Testis (tissue), 3 donors: ENCODE measurements around the gene ANXA4. TPM values are rescaled to one million over a fixed set of nuclear protein-coding genes. Genes with fewer than 3 reads are reported as not detected.

Source experiments
- DNase-seq: peaks from one replicate; pipeline ENCODE4 v3.0.0-alpha.2; 2019
- H3K27ac ChIP-seq, 2 donors: fragments of 200-600 bp; sonication (generic); one replicate each; pipeline ENCODE4 v1.5.1; 2019
- H3K27me3 ChIP-seq: fragments of 200-600 bp; sonication (generic); one replicate; pipeline ENCODE4 v1.5.1; 2019
- H3K36me3 ChIP-seq: fragments of 200-600 bp; sonication (generic); one replicate; pipeline ENCODE4 v1.5.1; 2017; ENCODE audit warnings: low read depth; ENCODE audit errors: missing control alignments
- H3K4me1 ChIP-seq: fragments of 200-600 bp; sonication (generic); one replicate; pipeline ENCODE4 v1.5.1; 2019
- H3K4me3 ChIP-seq, 2 donors: fragments of 200-600 bp; sonication (generic); one replicate each; pipeline ENCODE4 v1.5.1; 2017 to 2019
- H3K9me3 ChIP-seq: fragments of 200-600 bp; sonication (generic); one replicate; pipeline ENCODE4 v1.5.1; 2017
- CTCF ChIP-seq, 3 experiments: fragments of 450-650 bp in 2 of 3; fragments of 200-600 bp in 1 of 3; sonication (generic) in 1 of 3; IDR thresholded peaks; one replicate each; pipeline ENCODE4 v1.5.1; 2016 to 2019; ENCODE audit warnings: antibody characterized with exemption in 3 of 3, mild to moderate bottlenecking in 2 of 3, moderate library complexity in 1 of 3
- POLR2A ChIP-seq: fragments of 450-650 bp; IDR thresholded peaks from one replicate; pipeline ENCODE4 v1.6.1; 2017; ENCODE audit warnings: antibody characterized with exemption, mild to moderate bottlenecking, moderate library complexity
- WGBS, 2 donors: methylation state at CpG; one replicate each; pipeline ENCODE4 v1.1.5; 2018; 5-methylcytosine and 5-hydroxymethylcytosine counted together
- intact Hi-C: fragments of 100-400 bp; cut with DNase I; formaldehyde crosslinking; loops from one replicate; pipeline ENCODE4 v1.15.1; 2023; ENCODE audit warnings: low total_unique reads
- polyA plus RNA-seq: library from polyadenylated mRNA; stranded (reverse); fragments of 350-450 nt; fragmentation: Illumina TruSeq; extraction: RNeasy Lipid Tissue Mini Kit (QIAGEN cat#74804); gene quantifications from one replicate; pipeline ENCODE4 v1.2.3, GENCODE V29; 2014; ENCODE audit warnings: low read depth, low replicate concordance; ENCODE audit not compliant: insufficient read depth
- total RNA-seq, 2 donors: library from RNA; depleted of rRNA; stranded (reverse); fragments of >200 nt; gene quantifications; one replicate each; pipeline ENCODE4 v1.2.3, GENCODE V29; 2016

Gene ANXA4
- total and polyA plus RNA-seq, 3 donors from 2014 or later: 27.1 to 71.2 (median 30.2) TPM

DNA sequence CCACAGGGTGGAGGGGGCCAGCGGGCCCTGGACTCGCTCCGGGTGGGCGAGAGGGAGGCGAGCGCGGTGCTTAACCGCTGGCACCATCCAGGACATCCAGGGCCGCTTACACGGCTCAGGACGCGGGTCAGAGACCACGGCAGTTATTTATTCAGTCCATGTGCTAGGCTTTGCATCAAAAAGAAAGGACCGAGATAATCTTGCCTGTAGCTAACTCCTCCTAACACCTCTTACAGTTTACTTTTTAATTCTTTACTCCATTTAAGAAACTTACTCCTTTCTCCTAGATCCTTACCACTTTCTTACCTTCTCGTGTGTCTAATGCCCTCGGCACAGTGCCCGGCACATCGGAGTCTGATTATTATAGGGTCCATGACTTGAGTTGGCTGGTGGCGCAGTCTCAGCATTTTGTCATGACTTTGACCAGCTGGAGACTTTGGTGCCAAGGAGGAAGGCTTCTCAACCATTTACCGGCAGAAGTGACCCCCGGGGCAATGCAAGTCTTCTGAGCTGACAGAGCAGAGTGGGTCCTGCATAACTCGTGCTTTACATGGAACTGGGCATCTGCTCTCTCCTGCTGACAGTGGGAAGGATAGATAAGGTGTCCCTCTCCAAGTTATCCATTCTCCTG lies 503 bp downstream of the ANXA4 start:
- peak; percentile 34 for DNase-seq
- Histone ChIP-seq H3K4me1 (peaks cover 7% of the 10 kb centered on the region), H3K27ac (peak overlapping the region; percentile 94 to 96), H3K27me3 (no peaks in the 10 kb centered on the region), H3K9me3 (no peaks in the 10 kb centered on the region), H3K36me3 (no peaks in the 10 kb centered on the region), H3K4me3 (peak overlapping the region; percentile 87 to 94)
- 9 to 10% methylated on average over 20 to 22 of the region's 22 CpGs for WGBS, 2 donors
- no peak for TF ChIP-seq CTCF (IDR thresholded peaks at IDR 0.05)
- TF ChIP-seq POLR2A: no peak
- intact Hi-C loops: no loop called here

DNA sequence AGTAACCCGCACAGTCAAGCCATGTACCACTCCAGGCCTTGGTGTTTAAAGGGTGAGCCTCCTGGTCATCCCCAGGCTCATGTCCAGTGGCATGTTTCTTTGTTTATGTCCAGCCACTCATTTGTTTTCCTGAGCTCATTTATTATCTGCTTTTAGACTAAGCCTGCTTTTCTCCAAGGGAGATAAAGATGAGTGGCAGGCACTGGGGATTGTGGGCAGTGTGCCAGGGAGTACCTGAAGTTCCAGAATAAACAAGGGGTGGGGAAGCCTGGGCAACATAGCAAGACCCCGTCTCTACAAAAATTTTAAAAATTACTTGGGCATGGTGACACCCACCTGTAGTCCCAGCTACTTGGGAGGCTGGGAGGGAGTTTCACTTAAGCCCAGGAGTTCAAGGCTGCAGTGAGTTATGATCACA lies 1.9 kb downstream of the ANXA4 start:
- TF ChIP-seq CTCF (IDR thresholded peaks at IDR 0.05): no peak
- TF ChIP-seq POLR2A: no peak
- H3K27me3 ChIP-seq: no peaks in the 10 kb centered on the region
- H3K27ac ChIP-seq: no peak overlapping the region
- H3K4me3 ChIP-seq: no peak overlapping the region
- H3K9me3 ChIP-seq: no peaks in the 10 kb centered on the region
- no peak for DNase-seq
- intact Hi-C loops: no loop called here
- WGBS, 2 donors: 85 to 90% methylated on average over 2 of the region's 2 CpGs
- peaks cover 7% of the 10 kb centered on the region for H3K4me1 ChIP-seq
- no peaks in the 10 kb centered on the region for H3K36me3 ChIP-seq

DNA sequence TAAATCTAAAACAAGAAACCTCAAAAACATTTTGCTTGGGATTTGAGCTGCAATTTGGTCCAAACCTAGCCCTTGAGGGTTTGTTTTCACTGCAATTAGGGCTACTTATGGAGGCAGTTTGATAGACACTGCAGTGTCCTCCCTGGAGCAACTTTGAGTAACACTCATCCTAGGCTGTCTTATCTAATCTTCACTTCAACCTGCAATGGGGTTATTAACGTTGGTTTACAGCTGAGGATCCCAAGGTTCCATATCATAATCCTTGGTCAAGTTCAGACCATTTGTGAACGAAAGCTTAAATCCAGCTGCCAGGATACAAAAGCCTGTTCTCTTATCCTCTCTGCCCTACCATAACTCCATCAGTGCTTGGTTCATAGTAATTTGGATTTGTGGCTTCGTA lies 2.5 kb downstream of the ANXA4 start:
- TF ChIP-seq POLR2A (no peak), CTCF (IDR thresholded peaks at IDR 0.05) (no peak)
- H3K36me3 ChIP-seq: no peaks in the 10 kb centered on the region
- H3K4me3 ChIP-seq: no peak overlapping the region
- intact Hi-C loops: no loop called here
- no peaks in the 10 kb centered on the region for H3K9me3 ChIP-seq
- 56 to 72% methylated on average over 3 of the region's 3 CpGs for WGBS, 2 donors
- no peak overlapping the region for H3K27ac ChIP-seq
- H3K27me3 ChIP-seq: no peaks in the 10 kb centered on the region
- peaks cover 7% of the 10 kb centered on the region for H3K4me1 ChIP-seq
- DNase-seq: no peak

DNA sequence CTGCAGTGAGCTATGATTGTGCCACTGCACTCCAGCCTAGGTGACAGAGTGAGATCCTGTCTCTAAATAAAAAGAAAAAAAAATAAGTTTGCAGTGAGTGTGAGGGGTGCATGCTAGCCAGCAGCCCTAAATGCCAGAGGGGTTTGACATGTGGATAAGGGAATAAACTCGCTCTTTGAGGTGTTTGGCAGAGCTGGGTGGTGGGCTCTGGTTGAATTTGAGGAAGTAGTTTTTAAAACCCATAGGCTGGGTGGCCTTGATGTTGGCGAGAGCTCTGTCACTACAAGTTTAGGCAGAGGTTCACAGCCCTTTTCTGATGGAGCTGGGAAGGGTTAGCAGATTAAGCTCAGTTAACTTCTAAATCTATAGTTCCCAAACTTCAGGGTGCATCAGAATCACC lies 3.1 kb downstream of the ANXA4 start:
- Histone ChIP-seq H3K36me3 (no peaks in the 10 kb centered on the region), H3K4me3 (no peak overlapping the region), H3K4me1 (peaks cover 7% of the 10 kb centered on the region), H3K9me3 (no peaks in the 10 kb centered on the region), H3K27me3 (no peaks in the 10 kb centered on the region), H3K27ac (no peak overlapping the region)
- TF ChIP-seq CTCF (IDR thresholded peaks at IDR 0.05): no peak
- no peak for TF ChIP-seq POLR2A
- 87 to 90% methylated on average over 2 of the region's 2 CpGs for WGBS, 2 donors
- intact Hi-C loops: no loop called here
- no peak for DNase-seq

DNA sequence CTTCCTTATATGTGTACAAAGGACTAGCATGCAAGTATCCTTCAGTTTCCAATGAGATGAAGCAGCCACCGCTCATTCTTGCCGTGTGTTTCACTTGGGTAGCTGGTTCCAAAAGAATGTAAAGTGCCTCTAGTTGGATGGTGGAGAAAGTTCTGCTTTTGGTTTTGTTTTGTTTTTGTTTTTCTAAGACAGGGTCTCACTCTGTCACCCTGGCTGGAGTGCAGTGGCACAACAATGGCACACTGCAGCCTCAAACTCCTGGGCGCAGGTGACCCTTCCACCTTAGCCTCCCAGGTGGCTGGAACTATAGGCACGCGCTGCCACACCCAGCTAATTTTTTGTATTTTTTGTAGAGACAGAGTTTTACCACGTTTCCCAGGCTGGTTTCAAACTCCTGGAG lies 8.3 kb downstream of the ANXA4 start:
- DNase-seq: no peak
- no peaks in the 10 kb centered on the region for H3K27me3 ChIP-seq

More for the DNA sequence above, 8.3 kb downstream of the ANXA4 start:
- 89 to 91% methylated on average over 6 of the region's 6 CpGs for WGBS, 2 donors
- Histone ChIP-seq H3K27ac (no peak overlapping the region), H3K4me1 (peaks cover 3% of the 10 kb centered on the region), H3K9me3 (no peaks in the 10 kb centered on the region), H3K36me3 (no peaks in the 10 kb centered on the region), H3K4me3 (no peak overlapping the region)
- no peak for TF ChIP-seq POLR2A
- TF ChIP-seq CTCF (IDR thresholded peaks at IDR 0.05): no peak
- intact Hi-C loops: no loop called here
